ENCODE measurements around the gene WDR33. TPM values are rescaled to one million over a fixed set of nuclear protein-coding genes. Genes with fewer than 3 reads are reported as not detected.

Gene WDR33
- total and polyA plus RNA-seq, 10 of the 15 experiments (the other 5 are each of a cell fraction or from before 2014, with no cell fraction given) = 29.2 to 73.8 (median 45.6) TPM

DNA sequence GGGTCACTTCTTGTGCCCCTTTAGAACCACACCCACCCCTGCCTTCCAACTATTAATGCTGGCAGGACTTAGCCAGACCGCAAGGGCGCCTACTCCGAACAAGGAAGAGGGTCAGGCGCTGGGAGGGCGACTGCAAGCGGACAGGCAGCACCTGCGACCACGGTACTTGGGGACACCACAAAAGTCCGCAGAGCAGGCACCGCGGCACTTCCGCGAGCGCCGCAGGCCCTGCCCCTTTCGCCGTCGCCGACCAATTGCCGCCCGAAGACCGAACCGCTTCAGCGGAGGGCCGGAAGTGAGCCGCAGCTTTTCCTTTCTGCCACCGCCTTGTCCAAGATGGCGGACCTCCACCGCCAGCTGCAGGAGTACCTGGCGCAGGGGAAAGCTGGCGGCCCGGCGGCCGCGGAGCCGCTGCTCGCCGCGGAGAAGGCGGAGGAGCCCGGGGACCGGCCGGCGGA lies 109.7 kb downstream of the WDR33 start, which contains the start of gene SFT2D3 (continued):
- TF ChIP-seq CBX3 (IDR thresholded peaks at IDR 0.05; ENCODE audit: borderline replicate concordance, low read depth) = no peak
- TF ChIP-seq EZH2 (IDR thresholded peaks at IDR 0.05; ENCODE audit: borderline replicate concordance, control insufficient read depth, low read depth, low read length) = no peak
- no peak for TF ChIP-seq HSF1 (IDR thresholded peaks at IDR 0.05; ENCODE audit: low read depth, low read length)
- no peak for TF ChIP-seq NBN (IDR thresholded peaks at IDR 0.05)
- no peak for TF ChIP-seq IKZF1 (conservative IDR thresholded peaks at IDR 0.05)
- TF ChIP-seq, protein P1, sequence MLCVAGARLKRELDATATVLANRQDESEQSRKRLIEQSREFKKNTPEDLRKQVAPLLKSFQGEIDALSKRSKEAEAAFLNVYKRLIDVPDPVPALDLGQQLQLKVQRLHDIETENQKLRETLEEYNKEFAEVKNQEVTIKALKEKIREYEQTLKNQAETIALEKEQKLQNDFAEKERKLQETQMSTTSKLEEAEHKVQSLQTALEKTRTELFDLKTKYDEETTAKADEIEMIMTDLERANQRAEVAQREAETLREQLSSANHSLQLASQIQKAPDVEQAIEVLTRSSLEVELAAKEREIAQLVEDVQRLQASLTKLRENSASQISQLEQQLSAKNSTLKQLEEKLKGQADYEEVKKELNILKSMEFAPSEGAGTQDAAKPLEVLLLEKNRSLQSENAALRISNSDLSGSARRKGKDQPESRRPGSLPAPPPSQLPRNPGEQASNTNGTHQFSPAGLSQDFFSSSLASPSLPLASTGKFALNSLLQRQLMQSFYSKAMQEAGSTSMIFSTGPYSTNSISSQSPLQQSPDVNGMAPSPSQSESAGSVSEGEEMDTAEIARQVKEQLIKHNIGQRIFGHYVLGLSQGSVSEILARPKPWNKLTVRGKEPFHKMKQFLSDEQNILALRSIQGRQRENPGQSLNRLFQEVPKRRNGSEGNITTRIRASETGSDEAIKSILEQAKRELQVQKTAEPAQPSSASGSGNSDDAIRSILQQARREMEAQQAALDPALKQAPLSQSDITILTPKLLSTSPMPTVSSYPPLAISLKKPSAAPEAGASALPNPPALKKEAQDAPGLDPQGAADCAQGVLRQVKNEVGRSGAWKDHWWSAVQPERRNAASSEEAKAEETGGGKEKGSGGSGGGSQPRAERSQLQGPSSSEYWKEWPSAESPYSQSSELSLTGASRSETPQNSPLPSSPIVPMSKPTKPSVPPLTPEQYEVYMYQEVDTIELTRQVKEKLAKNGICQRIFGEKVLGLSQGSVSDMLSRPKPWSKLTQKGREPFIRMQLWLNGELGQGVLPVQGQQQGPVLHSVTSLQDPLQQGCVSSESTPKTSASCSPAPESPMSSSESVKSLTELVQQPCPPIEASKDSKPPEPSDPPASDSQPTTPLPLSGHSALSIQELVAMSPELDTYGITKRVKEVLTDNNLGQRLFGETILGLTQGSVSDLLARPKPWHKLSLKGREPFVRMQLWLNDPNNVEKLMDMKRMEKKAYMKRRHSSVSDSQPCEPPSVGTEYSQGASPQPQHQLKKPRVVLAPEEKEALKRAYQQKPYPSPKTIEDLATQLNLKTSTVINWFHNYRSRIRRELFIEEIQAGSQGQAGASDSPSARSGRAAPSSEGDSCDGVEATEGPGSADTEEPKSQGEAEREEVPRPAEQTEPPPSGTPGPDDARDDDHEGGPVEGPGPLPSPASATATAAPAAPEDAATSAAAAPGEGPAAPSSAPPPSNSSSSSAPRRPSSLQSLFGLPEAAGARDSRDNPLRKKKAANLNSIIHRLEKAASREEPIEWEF (IDR thresholded peaks at IDR 0.05; ENCODE audit: insufficient replicate concordance, low read depth, low read length) = no peak
- 0 out of 2 replicates have a peak, but pooled peaks have one; percentile 17 for TF ChIP-seq MAX (IDR thresholded peaks at IDR 0.05; ENCODE audit: low read depth, low read length)
- TF ChIP-seq MXI1 (IDR thresholded peaks at IDR 0.05; ENCODE audit: low read depth, low read length) = no peak; the same call in 1 of the 2 replicates
- peak; percentile 76; the same call in 1 of the 2 replicates for TF ChIP-seq TCF12 (IDR thresholded peaks at IDR 0.05; ENCODE audit: low read depth, low read length)
- TF ChIP-seq CTCF (IDR thresholded peaks at IDR 0.05 in 2 of 3, conservative IDR thresholded peaks at IDR 0.05 in 1 of 3; ENCODE audit: control insufficient read depth in 2 of 3, extremely low read depth in 1 of 3, insufficient read depth in 1 of 3, low read depth in 3 of 3, low read length in 3 of 3) = no peak
- no peak for TF ChIP-seq PAX8 (IDR thresholded peaks at IDR 0.05)
- no peak for TF ChIP-seq BHLHE40 (IDR thresholded peaks at IDR 0.05; ENCODE audit: borderline replicate concordance in 1 of 2, low read depth in 2 of 2, low read length in 1 of 2)
- TF ChIP-seq, protein P2, sequence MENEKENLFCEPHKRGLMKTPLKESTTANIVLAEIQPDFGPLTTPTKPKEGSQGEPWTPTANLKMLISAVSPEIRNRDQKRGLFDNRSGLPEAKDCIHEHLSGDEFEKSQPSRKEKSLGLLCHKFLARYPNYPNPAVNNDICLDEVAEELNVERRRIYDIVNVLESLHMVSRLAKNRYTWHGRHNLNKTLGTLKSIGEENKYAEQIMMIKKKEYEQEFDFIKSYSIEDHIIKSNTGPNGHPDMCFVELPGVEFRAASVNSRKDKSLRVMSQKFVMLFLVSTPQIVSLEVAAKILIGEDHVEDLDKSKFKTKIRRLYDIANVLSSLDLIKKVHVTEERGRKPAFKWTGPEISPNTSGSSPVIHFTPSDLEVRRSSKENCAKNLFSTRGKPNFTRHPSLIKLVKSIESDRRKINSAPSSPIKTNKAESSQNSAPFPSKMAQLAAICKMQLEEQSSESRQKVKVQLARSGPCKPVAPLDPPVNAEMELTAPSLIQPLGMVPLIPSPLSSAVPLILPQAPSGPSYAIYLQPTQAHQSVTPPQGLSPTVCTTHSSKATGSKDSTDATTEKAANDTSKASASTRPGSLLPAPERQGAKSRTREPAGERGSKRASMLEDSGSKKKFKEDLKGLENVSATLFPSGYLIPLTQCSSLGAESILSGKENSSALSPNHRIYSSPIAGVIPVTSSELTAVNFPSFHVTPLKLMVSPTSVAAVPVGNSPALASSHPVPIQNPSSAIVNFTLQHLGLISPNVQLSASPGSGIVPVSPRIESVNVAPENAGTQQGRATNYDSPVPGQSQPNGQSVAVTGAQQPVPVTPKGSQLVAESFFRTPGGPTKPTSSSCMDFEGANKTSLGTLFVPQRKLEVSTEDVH (IDR thresholded peaks at IDR 0.05; ENCODE audit: low read depth, partially characterized antibody) = no peak
- TF ChIP-seq EGR1 (IDR thresholded peaks at IDR 0.05; ENCODE audit: borderline replicate concordance in 1 of 2, low read depth in 2 of 2, low read length in 2 of 2) = peak in 1 of 2 experiments; percentile 4; a peak in 1 of 3 replicates
